NCI-H2196 treated with DMSO at 0.1 percent for 48 hours (cell line): ENCODE data around the gene SLC6A13.
"Not testable (repeated sequence)": the region's sequence is repeated elsewhere in the genome, so short reads cannot be mapped to it uniquely, and the experiment has no call there.

Source experiments
- DNase-seq: peaks from one replicate; lab custom pipeline; 2025; ENCODE audit not compliant: unreplicated experiment; lab: John Stamatoyannopoulos, UW

SLC6A13 gene

GRCh38 chr12:262817-263216 lies at the start of gene SLC6A13:
Gene SLC6A13, minus strand, starts transcription at chr12:262836. Its CDS starts 2,784 bp downstream, at chr12:260052.
- no peak for DNase-seq

DNA sequence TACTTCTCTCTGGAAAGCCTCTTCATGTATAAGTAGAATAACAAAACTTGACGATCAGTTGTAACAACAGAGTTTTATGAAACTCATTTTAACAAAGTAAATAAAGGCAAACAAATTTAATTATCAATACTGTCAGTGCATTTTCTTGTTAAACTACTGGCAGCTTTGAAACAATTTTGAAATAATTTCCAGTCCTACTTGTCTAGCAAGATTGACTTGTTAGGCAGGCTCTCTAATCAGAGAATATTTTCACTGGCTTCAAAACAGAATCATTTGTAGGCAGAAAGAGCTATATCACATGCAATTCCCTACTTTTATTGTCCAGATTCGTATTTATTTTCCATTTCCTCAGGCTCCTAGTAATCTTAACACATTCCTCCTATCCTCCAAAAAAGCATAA lies 45.9 kb upstream of the SLC6A13 start:
- no peak for DNase-seq

GRCh38 chr12:307406-307805 lies 44.8 kb upstream of the SLC6A13 start:
- DNase-seq, result no peak

GRCh38 chr12:304805-305204 lies 42.2 kb upstream of the SLC6A13 start:
- DNase-seq, result no peak

DNA sequence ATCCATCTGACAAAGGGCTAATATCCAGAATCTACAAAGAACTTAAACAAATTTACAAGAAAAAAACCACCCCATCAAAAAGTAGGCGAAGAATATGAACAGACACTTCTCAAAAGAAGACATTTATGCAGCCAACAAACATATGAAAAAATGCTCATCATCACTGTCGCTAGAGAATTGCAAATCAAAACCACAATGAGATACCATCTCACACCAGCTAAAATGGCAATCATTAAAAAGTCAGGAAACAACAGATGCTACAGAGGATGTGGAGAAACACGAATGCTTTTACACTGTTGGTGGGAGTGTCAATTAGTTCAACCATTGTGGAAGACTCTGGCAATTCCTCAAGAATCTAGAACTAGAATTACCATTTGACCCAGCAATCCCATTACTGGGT lies 40.1 kb upstream of the SLC6A13 start:
- DNase-seq, result not testable (repeated sequence)

DNA sequence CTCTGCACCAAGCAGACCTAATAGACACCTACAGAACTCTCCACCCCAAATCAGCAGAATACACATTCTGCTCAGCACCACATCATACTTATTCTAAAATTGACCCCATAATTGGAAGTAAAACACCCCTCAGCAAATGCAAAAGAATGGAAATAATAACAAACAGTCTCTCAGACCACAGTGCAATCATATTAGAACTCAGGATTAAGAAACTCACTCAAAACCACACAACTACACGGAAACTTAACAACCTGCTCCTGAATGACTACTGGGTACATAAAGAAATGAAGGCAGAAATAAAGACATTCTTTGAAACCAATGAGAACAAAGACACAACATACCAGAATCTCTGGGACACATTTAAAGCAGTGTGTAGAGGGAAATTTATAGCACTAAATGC lies 37.5 kb upstream of the SLC6A13 start:
- DNase-seq, result not testable (repeated sequence)

DNA sequence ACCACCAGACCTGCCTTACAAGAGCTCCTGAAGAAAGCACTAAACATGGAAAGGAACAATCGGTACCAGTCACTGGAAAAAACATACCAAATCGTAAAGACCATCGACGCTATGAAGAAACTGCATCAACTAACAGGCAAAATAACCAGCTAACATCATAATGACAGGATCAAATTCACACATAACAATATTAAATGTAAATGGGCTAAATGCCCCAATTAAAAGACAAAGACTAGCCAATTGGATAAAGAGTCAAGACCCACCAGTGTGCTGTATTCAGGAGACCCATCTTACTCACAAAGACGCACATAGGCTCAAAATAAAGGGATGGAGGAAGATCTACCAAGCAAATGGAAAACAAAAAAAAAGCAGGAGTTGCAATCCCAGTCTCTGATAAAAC lies 36.9 kb upstream of the SLC6A13 start:
- not testable (repeated sequence) for DNase-seq

GRCh38 chr12:298059-298458 lies 35.4 kb upstream of the SLC6A13 start:
- not testable (repeated sequence) for DNase-seq

DNA sequence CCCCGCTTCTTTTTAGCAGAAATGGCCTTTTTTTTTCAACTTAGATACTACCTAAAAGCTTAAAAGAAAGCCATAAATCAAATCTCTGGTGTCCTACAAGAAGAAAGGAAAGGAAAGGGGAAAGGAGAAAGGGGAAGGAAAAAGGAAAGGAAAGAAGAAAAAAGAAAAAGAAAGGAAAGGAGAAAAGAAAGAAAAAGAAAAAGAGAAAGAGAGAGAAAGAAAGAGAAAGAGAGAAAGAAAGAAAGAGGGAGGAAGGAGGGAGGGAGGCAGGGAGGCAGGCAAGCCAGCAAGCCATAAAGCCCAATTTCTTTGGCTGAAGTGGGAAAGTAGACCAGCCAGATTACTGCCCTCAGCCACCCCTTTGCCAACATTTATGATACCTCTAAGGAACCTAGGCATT lies 32.5 kb upstream of the SLC6A13 start:
- DNase-seq, result no peak

- DNase-seq, result no peak
Measured at GRCh38 chr12:293199-293598, 30.6 kb upstream of the SLC6A13 start.

DNA sequence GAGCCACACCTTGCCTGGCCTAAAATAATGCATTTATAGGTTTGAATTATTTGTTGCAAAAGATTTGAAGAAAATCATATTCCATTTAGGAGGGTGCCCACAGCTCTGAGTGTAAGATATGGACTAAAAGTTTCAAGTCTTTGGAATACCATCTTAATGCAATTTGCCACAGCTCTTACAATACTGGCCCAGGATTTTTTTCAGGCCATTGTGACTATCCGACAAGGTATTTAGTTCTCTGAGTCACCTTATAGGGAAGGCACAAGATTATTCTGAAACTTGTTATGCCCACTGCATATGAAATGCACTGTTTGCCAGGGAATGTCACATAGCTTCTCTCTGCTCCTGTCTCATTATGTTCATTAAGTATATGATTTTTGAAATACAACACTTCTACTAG lies 29.6 kb upstream of the SLC6A13 start:
- no peak for DNase-seq

DNA sequence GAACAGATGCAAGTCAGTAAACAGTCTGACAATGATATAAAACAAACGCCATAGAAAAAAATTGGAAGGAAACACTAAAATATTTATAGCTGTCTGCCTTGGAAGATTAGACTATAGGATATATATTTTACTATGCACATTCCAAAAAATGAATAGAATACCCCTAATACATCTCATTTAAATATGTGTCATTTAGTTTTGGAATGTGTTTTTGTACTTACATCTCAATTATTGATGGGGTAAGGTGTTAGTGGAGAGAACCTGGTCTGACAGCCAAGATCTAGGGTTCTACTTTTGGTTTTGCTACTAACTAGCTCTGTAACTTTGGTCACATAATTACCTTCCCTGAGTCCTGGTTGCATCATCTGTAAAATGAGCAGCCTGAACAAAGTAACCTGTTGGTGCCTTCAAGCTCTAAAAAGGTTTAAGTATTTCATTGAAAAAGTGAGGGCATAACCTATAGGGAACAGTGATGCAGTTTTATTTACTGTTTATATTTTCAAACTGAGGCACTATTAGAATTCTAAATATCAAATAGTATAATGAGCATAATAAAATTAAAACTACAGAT lies 28.6 kb upstream of the SLC6A13 start:
- no peak for DNase-seq

DNA sequence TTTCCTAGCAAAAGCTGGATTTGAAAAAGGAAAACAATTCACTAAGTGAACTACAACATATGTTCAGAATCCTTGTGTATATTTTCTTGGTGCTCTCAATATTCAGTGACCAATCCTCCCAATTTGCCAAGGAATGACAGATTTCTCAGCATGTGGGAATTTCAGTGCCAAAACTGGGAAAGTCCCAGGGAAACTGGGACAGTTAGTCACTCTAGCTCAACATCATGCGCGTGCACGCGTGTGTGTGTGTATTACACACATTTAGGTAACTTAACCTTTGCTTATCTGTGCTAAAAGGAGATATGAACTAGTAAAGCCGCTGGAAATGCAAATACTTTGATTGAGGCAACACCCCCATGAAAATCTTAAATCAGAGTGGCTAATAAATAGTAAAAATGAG lies 26.1 kb upstream of the SLC6A13 start:
- no peak for DNase-seq

DNA sequence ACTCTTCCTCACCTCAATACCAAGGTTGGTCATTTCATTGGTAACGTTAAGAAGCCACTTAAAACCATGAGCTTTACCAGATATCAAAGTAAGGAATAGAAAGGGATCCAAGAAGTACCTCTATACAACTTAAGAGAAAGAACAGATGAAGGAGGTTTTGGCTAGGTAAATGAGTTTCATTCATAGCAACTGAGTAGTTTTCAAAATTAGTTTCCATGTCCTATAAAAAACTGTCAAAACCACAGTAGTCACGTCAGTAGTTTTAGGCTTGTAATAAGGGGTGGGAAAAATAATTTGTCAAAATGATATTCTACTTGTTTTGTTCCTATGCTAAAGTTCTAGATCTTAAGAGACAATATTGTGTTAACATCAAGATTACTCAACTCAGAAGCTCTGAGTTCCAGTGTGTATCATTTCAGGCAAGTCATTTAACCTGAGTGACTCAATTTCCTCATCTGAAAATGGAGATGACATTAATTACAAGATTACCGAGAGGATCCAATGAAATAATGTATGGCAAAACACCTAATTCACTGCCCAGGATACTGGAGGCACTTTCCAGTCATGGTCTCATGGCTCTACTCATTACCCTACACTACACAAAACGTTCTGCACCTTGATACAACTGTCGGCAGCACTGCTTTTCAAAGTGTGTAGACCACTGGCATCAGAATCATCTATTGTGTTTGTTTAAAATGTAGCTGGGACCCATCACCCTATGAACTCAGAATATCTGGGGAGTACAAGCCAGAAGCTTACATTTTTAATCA lies 24.1 kb upstream of the SLC6A13 start:
- no peak for DNase-seq

- DNase-seq, result no peak
Measured at GRCh38 chr12:278046-278445, 15.4 kb upstream of the SLC6A13 start.

DNA sequence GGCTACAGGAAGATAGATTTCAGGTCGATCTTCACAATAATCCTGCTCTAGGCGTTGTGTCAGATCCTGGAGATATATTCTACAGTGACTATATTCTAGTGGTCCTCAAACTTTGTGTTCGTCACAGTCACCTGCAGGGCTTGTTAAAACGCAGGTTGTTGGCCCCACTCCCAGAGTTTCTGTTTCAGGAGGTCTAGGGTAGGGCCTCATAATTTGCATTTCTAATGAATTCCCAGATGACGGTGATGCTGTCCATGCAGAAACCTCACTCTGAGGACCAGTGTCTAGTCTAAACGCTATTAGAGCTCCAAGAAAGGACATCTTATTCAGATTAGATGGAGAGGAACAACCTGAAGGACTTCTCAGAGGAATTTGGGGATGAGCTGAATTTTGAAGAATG lies 13.2 kb upstream of the SLC6A13 start:
- DNase-seq, result no peak

- no peak for DNase-seq
Measured at GRCh38 chr12:273382-273781, 10.7 kb upstream of the SLC6A13 start.

- DNase-seq, result no peak
Measured at GRCh38 chr12:272942-273341, 10.3 kb upstream of the SLC6A13 start.

DNA sequence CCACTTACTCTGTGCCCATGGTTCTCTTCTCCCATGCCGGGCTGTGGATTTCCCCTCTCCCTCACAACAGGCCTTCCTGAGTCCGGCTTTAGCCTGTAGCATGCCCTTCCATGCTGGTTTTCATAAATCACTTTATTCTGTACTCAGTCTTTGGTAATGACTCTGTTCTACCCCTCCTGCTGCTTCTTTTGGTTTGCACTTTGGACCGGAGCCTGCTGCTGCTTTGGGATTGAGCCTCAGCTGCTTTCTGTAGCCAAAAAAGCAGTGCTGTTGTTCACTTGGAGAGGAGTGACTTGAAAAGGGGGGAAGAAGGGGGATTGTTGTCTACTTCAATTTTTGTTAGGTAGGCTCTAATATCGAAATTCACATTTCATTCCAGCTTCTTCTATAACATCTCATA lies 8.5 kb upstream of the SLC6A13 start:
- no peak for DNase-seq

DNA sequence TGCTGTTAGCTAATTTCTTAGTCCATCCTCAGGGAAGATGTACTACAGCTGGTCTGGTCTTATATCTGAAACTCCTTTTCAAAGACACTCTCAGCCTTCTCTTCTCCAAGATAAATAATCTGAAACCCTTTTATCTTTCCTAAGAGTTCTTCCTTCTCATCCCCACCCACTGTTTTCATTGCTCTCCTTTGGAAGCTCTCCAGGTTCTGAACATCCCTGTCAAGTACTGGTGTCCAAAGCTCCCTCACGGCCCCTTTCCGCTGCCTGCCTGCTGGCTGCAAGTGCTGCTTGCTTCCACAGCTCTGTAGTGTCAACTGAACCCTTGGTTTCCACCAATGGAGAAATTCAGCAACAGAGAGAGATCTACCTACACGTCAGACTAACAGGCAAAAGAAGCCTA lies 6.6 kb upstream of the SLC6A13 start:
- no peak for DNase-seq

- no peak for DNase-seq
Measured at GRCh38 chr12:268483-268840, 5.8 kb upstream of the SLC6A13 start.

- DNase-seq, result no peak
Measured at GRCh38 chr12:267581-268482, 5.2 kb upstream of the SLC6A13 start.
